SU-DHL-6 (cell line): ENCODE data around the gene ZNF550.

Experiments
- H2AFZ ChIP-seq: fragments of 200-600 bp; sonication (generic); 2 replicates; pipeline ENCODE4 v1.6.1; 2014; ENCODE audit warnings: low read depth, mild to moderate bottlenecking, moderate library complexity, mixed read lengths, antibody characterized with exemption, low read length; ENCODE audit not compliant: severe bottlenecking
- H3F3A ChIP-seq: fragments of 200-600 bp; shearing (Covaris generic); 2 replicates; pipeline ENCODE4 v1.6.0; 2016; ENCODE audit warnings: antibody characterized with exemption, mild to moderate bottlenecking; ENCODE audit not compliant: insufficient read depth
- H3K27ac ChIP-seq: fragments of 200-600 bp; sonication (generic); 2 replicates; pipeline ENCODE4 v1.5.1; 2016; ENCODE audit warnings: low read depth, mild to moderate bottlenecking, low read length, moderate library complexity, mixed read lengths
- H3K27me3 ChIP-seq: fragments of 200-600 bp; sonication (generic), shearing (Covaris generic); 2 replicates; pipeline ENCODE4 v1.6.0; 2014; ENCODE audit warnings: mild to moderate bottlenecking, low read length
- H3K36me3 ChIP-seq: fragments of 200-600 bp; sonication (generic); 2 replicates; pipeline ENCODE4 v1.6.1; 2014; ENCODE audit warnings: mild to moderate bottlenecking, low read length, mixed read lengths
- H3K4me2 ChIP-seq: fragments of 300-600, 200-600 bp; shearing (Covaris generic), sonication (generic); 2 replicates; pipeline ENCODE4 v1.6.0; 2014; ENCODE audit warnings: low read length, low read depth, mild to moderate bottlenecking; ENCODE audit not compliant: poor library complexity, severe bottlenecking
- H3K4me3 ChIP-seq: fragments of 200-600 bp; sonication (generic); 2 replicates; pipeline ENCODE4 v1.5.1; 2014; ENCODE audit warnings: antibody characterized with exemption, low read length, mild to moderate bottlenecking, mixed read lengths; ENCODE audit not compliant: insufficient read depth, poor library complexity, severe bottlenecking
- H3K79me2 ChIP-seq: fragments of 200-600 bp; sonication (generic); 2 replicates; pipeline ENCODE4 v1.6.1; 2014; ENCODE audit warnings: mild to moderate bottlenecking, low read length, moderate library complexity; ENCODE audit not compliant: insufficient read depth
- H3K9ac ChIP-seq: fragments of 200-600 bp; sonication (generic); 2 replicates; pipeline ENCODE4 v1.7.0; 2014; ENCODE audit warnings: mild to moderate bottlenecking, low read length
- H3K9me2 ChIP-seq: fragments of 200-600 bp; sonication (generic); replicated peaks from 2 replicates; pipeline ENCODE4 v1.6.1; 2014; ENCODE audit warnings: low read length; ENCODE audit not compliant: insufficient read depth
- H3K9me3 ChIP-seq: fragments of 200-600 bp; sonication (generic); 2 replicates; pipeline ENCODE4 v1.6.1; 2014; ENCODE audit warnings: low read length, mixed read lengths; ENCODE audit not compliant: insufficient read depth
- H4K20me1 ChIP-seq: fragments of 200-600 bp; sonication (generic); 2 replicates; pipeline ENCODE4 v1.6.1; 2014; ENCODE audit warnings: low read depth, mild to moderate bottlenecking, antibody characterized with exemption, low read length, moderate library complexity, mixed read lengths
- EZH2phosphoT487 ChIP-seq: fragments of 200-600 bp; sonication (generic), shearing (Covaris generic); conservative IDR thresholded peaks from 2 replicates; pipeline ENCODE4 v1.6.1; 2018; ENCODE audit warnings: mild to moderate bottlenecking, antibody characterized with exemption, low read length, moderate library complexity, mixed read lengths
- TF ChIP-seq, protein P1 (sequence below): fragments of 200-600 bp; sonication (generic); IDR thresholded peaks from one replicate; pipeline ENCODE4 v1.5.1; 2017; ENCODE audit warnings: antibody characterized with exemption, mild to moderate bottlenecking, low read length, moderate library complexity; ENCODE audit not compliant: insufficient read depth, poor library complexity, severe bottlenecking

The ZNF550 gene

DNA sequence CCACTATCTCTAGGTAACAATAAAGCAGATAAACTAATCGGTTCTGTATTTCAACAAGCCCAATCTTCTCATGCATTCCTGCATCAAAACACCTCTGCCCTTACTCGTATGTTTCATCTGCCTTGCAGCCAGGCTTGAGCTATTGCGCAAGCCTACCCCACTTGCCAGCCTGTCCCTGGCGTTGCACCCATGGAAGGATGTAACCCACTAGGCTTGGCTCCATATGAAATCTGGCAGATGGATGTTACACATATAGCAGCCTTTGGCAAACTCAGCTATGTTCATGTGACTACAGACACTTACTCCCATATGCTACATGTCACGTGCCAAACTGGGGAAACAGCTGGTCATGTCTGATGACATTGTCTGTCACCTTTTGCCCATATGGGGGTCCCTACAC is 44.4 kb downstream of the ZNF550 start:
- Histone ChIP-seq H3K27ac (no peak overlapping the region), H3F3A (no peaks in the 10 kb centered on the region), H3K9me2 (no peaks in the 10 kb centered on the region), H3K4me3 (no peak overlapping the region), H3K4me2 (no peak overlapping the region), H3K9ac (no peak overlapping the region), H3K27me3 (no peaks in the 10 kb centered on the region), H4K20me1 (no peaks in the 10 kb centered on the region), H3K79me2 (no peaks in the 10 kb centered on the region), H2AFZ (no peak overlapping the region), H3K9me3 (peaks cover 27% of the 10 kb centered on the region; the same call in 1 of the 2 replicates), H3K36me3 (peaks cover 9% of the 10 kb centered on the region; the same call in 1 of the 2 replicates)
- no peak for TF ChIP-seq EZH2phosphoT487
- TF ChIP-seq, protein P1, sequence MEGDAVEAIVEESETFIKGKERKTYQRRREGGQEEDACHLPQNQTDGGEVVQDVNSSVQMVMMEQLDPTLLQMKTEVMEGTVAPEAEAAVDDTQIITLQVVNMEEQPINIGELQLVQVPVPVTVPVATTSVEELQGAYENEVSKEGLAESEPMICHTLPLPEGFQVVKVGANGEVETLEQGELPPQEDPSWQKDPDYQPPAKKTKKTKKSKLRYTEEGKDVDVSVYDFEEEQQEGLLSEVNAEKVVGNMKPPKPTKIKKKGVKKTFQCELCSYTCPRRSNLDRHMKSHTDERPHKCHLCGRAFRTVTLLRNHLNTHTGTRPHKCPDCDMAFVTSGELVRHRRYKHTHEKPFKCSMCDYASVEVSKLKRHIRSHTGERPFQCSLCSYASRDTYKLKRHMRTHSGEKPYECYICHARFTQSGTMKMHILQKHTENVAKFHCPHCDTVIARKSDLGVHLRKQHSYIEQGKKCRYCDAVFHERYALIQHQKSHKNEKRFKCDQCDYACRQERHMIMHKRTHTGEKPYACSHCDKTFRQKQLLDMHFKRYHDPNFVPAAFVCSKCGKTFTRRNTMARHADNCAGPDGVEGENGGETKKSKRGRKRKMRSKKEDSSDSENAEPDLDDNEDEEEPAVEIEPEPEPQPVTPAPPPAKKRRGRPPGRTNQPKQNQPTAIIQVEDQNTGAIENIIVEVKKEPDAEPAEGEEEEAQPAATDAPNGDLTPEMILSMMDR, result no peak

DNA sequence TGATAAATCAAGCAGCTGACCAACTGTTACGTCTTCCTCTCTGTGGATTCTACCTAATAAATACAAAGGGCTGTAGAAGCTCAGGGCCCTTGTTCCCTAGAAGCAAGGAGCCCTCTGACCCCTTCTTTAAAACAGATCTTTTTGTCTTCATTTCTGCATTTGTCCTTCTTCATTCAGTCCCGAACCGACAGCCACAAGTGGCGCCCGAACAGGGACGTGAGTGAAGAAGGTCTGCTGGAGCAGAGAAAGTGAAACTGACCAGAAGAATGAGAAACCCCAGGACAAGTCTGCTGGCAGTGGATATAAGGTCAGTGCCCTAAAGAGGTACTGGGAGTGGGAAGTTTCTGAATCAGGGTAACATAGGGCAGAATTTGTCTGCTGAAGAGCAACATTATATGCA is 46.8 kb downstream of the ZNF550 start:
- Histone ChIP-seq H3K9me3 (peaks cover 27% of the 10 kb centered on the region; the same call in 1 of the 2 replicates), H3K4me2 (no peak overlapping the region), H3K36me3 (peaks cover 21% of the 10 kb centered on the region), H3K27ac (no peak overlapping the region), H3K9ac (no peak overlapping the region), H3K79me2 (no peaks in the 10 kb centered on the region), H4K20me1 (no peaks in the 10 kb centered on the region), H3K4me3 (no peak overlapping the region), H2AFZ (no peak overlapping the region), H3F3A (no peaks in the 10 kb centered on the region), H3K27me3 (no peaks in the 10 kb centered on the region), H3K9me2 (no peaks in the 10 kb centered on the region)
- TF ChIP-seq, protein P1, result no peak
- TF ChIP-seq EZH2phosphoT487, result no peak

DNA sequence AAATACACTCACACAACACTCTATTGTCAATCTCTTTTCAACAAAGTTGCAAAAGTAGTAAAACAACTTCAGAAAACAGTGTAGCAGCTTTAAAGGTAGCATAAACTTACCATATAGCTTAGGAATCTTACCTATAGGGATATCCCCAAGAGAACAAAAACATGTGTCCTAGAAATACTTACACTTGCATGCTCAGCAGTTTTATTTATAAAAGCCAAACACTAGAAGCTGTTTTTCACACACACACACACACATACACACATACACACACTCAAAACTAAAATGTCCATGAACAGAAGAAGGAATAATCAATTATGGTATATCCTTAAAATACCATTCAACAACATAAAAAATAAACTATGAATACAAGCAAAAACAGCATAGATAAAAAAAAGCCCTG is 48.2 kb downstream of the ZNF550 start:
- no peaks in the 10 kb centered on the region for H3F3A ChIP-seq
- peaks cover 30% of the 10 kb centered on the region for H3K36me3 ChIP-seq
- no peaks in the 10 kb centered on the region for H3K79me2 ChIP-seq
- no peak overlapping the region for H3K9ac ChIP-seq
- TF ChIP-seq, protein P1, result no peak
- no peak for TF ChIP-seq EZH2phosphoT487
- H3K4me2 ChIP-seq, result no peak overlapping the region
- H3K27ac ChIP-seq, result no peak overlapping the region
- no peaks in the 10 kb centered on the region for H3K27me3 ChIP-seq
- no peak overlapping the region for H2AFZ ChIP-seq
- H3K9me2 ChIP-seq, result no peaks in the 10 kb centered on the region
- peaks cover 27% of the 10 kb centered on the region; the same call in 1 of the 2 replicates for H3K9me3 ChIP-seq
- no peak overlapping the region for H3K4me3 ChIP-seq
- H4K20me1 ChIP-seq, result no peaks in the 10 kb centered on the region
